ENCODE measurements around the gene DDX28. TPM values are rescaled to one million over a fixed set of nuclear protein-coding genes. Genes with fewer than 3 reads are reported as not detected.

Gene DDX28
- total RNA-seq = 5.2 TPM
- polyA plus RNA-seq (ENCODE audit: insufficient read depth in 1 of 8, insufficient read length in 8 of 8, low replicate concordance in 1 of 8) = 1 to 10 TPM; 5.3 to 7.2 (median 6.3) TPM
- long read RNA-seq, donor 1, partial matches to known transcripts = 0 of 1 reads
- long read RNA-seq, donor 1, other reads (novel, unspliced or antisense) = 0 of 1 reads
- long read RNA-seq, donor 2 = 0 reads
- long read RNA-seq, donor 3, transcript DDX28-201 (1 exons, 2,169 nt) = major isoform, 5 of 42 reads
- long read RNA-seq, donor 3, partial matches to known transcripts = 37 of 42 reads
- long read RNA-seq, donor 3, other reads (novel, unspliced or antisense) = 0 of 42 reads
- long read RNA-seq, donor 4, partial matches to known transcripts = 0 of 2 reads
- long read RNA-seq, donor 4, other reads (novel, unspliced or antisense) = 0 of 2 reads
- long read RNA-seq, donor 5, transcript DDX28-201 (1 exons, 2,169 nt) = major isoform, 12 of 12 reads
- long read RNA-seq, donor 5, partial matches to known transcripts = 0 of 12 reads
- long read RNA-seq, donor 5, other reads (novel, unspliced or antisense) = 0 of 12 reads
- long read RNA-seq, donor 6, transcript DDX28-201 (1 exons, 2,169 nt) = major isoform, 7 of 7 reads
- long read RNA-seq, donor 6, partial matches to known transcripts = 0 of 7 reads
- long read RNA-seq, donor 6, other reads (novel, unspliced or antisense) = 0 of 7 reads
- long read RNA-seq, donor 7, partial matches to known transcripts = 0 of 4 reads
- long read RNA-seq, donor 7, other reads (novel, unspliced or antisense) = 0 of 4 reads
- long read RNA-seq, donor 8, partial matches to known transcripts = 0 of 1 reads
- long read RNA-seq, donor 8, other reads (novel, unspliced or antisense) = 0 of 1 reads
- long read RNA-seq, donor 9, partial matches to known transcripts = 0 of 4 reads
- long read RNA-seq, donor 9, other reads (novel, unspliced or antisense) = 0 of 4 reads
- long read RNA-seq, donor 10, transcript DDX28-201 (1 exons, 2,169 nt) = major isoform, 5 of 5 reads
- long read RNA-seq, donor 10, partial matches to known transcripts = 0 of 5 reads
- long read RNA-seq, donor 10, other reads (novel, unspliced or antisense) = 0 of 5 reads
- long read RNA-seq, donor 11, transcript DDX28-201 (1 exons, 2,169 nt) = major isoform, 5 of 5 reads
- long read RNA-seq, donor 11, partial matches to known transcripts = 0 of 5 reads
- long read RNA-seq, donor 11, other reads (novel, unspliced or antisense) = 0 of 5 reads

DNA sequence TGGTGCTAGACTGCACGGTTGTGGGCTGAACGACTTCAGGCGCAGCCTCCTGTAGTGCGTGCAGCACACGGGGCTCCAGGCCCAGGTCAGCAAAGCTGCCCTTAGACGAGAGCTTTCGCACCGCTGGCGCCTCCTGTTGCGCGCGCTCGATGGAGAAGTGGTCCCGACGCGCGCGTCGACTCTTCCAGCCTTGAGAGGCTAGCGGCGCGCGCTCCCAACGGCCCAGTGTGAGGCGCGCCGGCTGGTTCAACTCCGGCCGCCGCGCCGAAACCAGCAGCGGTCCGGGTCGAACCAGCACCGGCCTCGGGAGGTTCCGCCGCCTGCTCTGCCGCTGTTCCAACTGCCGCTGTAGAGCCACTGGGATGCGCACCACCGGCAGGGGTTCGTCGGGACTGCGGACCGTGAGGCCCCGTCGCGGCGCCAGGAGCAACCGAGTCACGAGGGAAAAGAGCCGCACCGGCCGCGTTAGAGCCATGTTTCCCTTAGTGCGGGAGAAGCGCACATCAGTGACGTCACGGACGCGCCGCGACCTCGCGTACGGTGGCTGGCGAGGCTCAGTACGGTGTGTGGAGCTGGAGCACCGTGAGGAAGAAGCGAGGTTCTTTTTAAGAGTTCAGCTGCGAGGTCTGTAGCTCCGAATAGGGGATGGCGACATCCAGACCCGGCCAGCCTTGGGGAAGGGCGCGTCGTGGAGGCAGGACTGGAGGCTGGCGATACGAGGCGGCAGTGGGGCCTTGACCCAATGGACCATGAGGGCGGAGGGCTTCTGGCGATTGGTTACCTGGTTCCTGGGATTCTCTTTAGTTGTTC lies at the start of gene DDX28, which contains the start of gene DUS2:
Gene DDX28 (minus strand): TSS at position 505 of the 810 bp plus-strand sequence. CDS start 30 bp downstream, at position 475.
Gene DUS2 (plus strand): TSS at position 557 of the 810 bp plus-strand sequence. CDS start 14,740 bp downstream, outside the sequence.
- peak within 1 kb of the TSS; percentile 89 for H3K27ac ChIP-seq (ENCODE audit: low read length)
- no peaks in the 10 kb centered on the region for H3K27me3 ChIP-seq (ENCODE audit: control insufficient read depth, insufficient read depth, low read length)
- H3K9me3 ChIP-seq (replicated peaks; ENCODE audit: control insufficient read depth, low read depth, low read length) = no peaks in the 10 kb centered on the region
- peak; percentile 97 for DNase-seq
- H3K4me3 ChIP-seq (ENCODE audit: low read length) = peak within 1 kb of the TSS; percentile 97
- H3K4me1 ChIP-seq (ENCODE audit: control insufficient read depth, insufficient read depth, low read length) = peaks cover 20% of the 10 kb centered on the region
- WGBS (ENCODE audit: insufficient coverage) = under 1% methylated on average over 84 of the region's 84 CpGs
- H3K36me3 ChIP-seq (ENCODE audit: control insufficient read depth, insufficient read depth, low read length) = peaks cover 27% of the 10 kb centered on the region

DNA sequence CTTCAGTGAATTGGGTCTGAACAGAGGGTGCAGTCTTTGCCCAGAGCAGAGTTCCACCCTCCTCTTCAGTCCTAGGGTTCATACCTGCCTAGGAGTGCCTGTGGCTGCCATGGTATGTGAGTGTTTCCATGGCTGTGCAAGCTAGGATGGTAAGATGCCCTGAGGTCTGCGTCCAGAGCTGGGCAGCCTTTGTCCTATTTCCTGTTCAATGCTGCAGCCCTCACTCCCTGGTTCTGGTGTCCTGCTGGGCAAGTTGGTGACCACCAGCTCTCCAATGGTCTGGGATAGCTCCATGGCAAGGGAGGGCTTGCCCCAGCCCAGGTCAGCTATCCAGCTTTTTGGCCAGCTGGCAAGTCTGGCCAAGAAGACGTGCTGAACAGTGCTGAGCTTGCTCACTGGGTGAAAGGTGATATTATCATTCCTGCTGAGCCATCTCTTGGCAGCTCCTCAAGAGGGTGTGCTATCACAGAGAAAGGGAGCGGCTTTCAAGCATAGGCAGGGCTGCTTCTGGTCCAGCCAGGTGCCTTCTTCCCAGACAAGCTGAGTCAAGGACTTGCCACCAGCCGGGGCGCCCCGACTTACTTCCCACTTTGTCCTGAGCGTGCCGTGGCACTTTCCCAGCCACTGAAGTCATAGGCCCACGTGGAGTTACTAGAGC lies 49.1 kb upstream of the DDX28 start:
- 57% methylated on average over 3 of the region's 9 CpGs for WGBS (ENCODE audit: insufficient coverage)
- Histone ChIP-seq H3K4me1 (ENCODE audit: control insufficient read depth, insufficient read depth, low read length) (peaks cover 75% of the 10 kb centered on the region), H3K27me3 (ENCODE audit: control insufficient read depth, insufficient read depth, low read length) (no peaks in the 10 kb centered on the region), H3K4me3 (ENCODE audit: low read length) (no peak overlapping the region), H3K27ac (ENCODE audit: low read length) (no peak overlapping the region), H3K9me3 (replicated peaks; ENCODE audit: control insufficient read depth, low read depth, low read length) (no peaks in the 10 kb centered on the region), H3K36me3 (ENCODE audit: control insufficient read depth, insufficient read depth, low read length) (peaks cover 59% of the 10 kb centered on the region)
- DNase-seq = peak; percentile 71

- DNase-seq = no peak
- no CpG with 5 or more reads among the region's 1 CpG for WGBS (ENCODE audit: insufficient coverage)
- Histone ChIP-seq H3K4me1 (ENCODE audit: control insufficient read depth, insufficient read depth, low read length) (peaks cover 76% of the 10 kb centered on the region), H3K9me3 (replicated peaks; ENCODE audit: control insufficient read depth, low read depth, low read length) (no peaks in the 10 kb centered on the region), H3K4me3 (ENCODE audit: low read length) (no peak overlapping the region), H3K27me3 (ENCODE audit: control insufficient read depth, insufficient read depth, low read length) (no peaks in the 10 kb centered on the region), H3K27ac (ENCODE audit: low read length) (no peak overlapping the region), H3K36me3 (ENCODE audit: control insufficient read depth, insufficient read depth, low read length) (peaks cover 58% of the 10 kb centered on the region)
Measured at GRCh38 chr16:68071518-68071901, 48.5 kb upstream of the DDX28 start.

DNA sequence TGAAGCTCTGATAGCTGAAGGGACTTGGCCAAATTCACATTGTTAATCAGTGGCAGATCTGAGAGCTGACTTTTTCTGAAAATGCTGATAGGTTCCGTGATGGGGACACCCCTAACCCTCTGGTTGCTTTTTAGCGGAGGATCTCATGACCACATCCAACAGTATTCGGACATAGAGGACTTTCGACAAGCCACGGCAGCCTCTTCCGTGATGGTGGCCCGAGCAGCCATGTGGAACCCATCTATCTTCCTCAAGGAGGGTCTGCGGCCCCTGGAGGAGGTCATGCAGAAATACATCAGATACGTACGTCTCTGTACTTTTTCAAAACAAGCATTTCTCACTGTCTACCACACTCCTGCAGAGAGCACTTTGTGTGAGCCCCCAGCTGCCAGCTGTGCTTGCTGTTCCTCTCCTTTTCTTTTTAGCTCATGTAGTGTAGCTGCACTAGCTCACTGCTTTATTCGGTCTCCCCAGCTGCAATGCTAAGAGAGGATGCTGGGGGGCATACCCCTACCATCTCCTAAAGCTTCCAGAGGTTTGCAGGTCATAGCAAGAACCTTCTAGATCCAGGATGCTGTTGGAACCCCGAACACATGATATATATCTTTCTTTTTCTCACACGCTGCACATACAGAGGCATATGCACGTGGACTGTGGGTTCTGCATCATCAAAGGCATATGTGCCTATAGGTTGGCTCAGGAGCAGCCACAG lies 47.9 kb upstream of the DDX28 start:
- H3K27ac ChIP-seq (ENCODE audit: low read length) = no peak overlapping the region
- peaks cover 57% of the 10 kb centered on the region for H3K36me3 ChIP-seq (ENCODE audit: control insufficient read depth, insufficient read depth, low read length)

DNA sequence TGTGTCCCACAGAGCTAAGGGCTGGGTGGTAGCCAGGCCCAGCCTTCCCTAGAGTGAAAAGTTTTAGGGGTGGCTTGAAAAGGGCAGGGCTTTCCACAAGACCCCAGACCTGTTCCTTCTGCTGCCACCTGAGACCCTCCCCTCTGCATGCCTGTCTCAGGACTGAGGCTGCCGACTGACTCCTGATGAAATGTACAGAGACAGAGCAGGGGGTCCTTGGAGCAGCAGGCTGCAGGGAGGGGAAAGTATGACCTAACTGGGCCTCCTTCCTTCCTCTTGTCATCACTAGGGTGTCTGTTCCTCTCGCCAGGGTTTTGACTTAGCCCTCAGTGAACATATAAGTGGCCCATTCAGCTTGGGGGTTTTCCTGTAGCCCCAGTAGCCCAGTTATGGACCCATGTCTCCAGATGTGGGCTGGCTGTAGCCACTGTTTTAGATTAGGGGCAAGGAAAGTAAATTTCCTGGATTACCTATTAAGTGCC lies 47.3 kb upstream of the DDX28 start:
- Histone ChIP-seq H3K36me3 (ENCODE audit: control insufficient read depth, insufficient read depth, low read length) (peaks cover 52% of the 10 kb centered on the region), H3K9me3 (replicated peaks; ENCODE audit: control insufficient read depth, low read depth, low read length) (no peaks in the 10 kb centered on the region), H3K27ac (ENCODE audit: low read length) (peak overlapping the region; percentile 78), H3K4me1 (ENCODE audit: control insufficient read depth, insufficient read depth, low read length) (peaks cover 76% of the 10 kb centered on the region), H3K27me3 (ENCODE audit: control insufficient read depth, insufficient read depth, low read length) (no peaks in the 10 kb centered on the region), H3K4me3 (ENCODE audit: low read length) (no peak overlapping the region)
- no peak for DNase-seq
- no CpG with 5 or more reads among the region's 2 CpGs for WGBS (ENCODE audit: insufficient coverage)

More for the DNA sequence above, 47.9 kb upstream of the DDX28 start:
- Histone ChIP-seq H3K4me1 (ENCODE audit: control insufficient read depth, insufficient read depth, low read length) (peaks cover 76% of the 10 kb centered on the region), H3K9me3 (replicated peaks; ENCODE audit: control insufficient read depth, low read depth, low read length) (no peaks in the 10 kb centered on the region), H3K4me3 (ENCODE audit: low read length) (no peak overlapping the region), H3K27me3 (ENCODE audit: control insufficient read depth, insufficient read depth, low read length) (no peaks in the 10 kb centered on the region)
- DNase-seq = no peak
- 85% methylated on average over 10 of the region's 14 CpGs for WGBS (ENCODE audit: insufficient coverage)

DNA sequence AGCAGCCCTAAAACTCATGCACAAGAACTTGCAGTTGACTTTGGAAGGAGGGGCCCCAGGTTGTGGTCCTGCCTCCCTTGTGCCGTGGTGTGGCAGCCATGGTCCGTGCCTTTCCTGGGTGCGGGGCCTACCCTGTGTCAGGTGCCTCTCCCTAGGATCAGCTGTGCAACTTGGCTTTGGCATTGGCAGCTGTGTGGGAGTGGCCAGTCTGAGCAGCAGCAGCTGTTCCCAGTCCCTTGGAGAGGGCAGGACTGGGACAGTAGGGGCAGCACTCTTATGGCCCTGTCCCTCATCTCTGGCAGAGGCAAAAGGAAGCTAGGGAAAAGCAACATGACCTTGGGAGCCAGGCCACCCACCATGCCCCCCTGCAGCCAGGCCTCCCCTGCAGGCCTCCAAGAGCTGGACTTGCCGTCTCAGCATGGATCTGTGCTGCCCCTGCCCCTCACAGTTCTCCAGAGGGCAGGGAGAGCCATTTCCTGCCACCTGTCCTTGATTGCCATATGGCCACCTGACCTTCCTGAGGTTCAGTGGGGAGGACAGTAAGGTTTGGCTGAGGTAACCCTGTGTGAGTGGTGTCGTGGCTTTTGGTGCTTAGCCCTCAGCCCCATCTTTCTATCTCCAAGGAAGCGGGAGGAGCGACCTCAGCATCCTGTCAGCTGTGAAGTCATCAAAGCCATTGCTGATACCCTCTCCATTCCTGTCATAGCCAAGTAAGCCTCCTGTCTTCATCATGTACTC lies 46.6 kb upstream of the DDX28 start:
- Histone ChIP-seq H3K4me1 (ENCODE audit: control insufficient read depth, insufficient read depth, low read length) (peaks cover 76% of the 10 kb centered on the region), H3K27me3 (ENCODE audit: control insufficient read depth, insufficient read depth, low read length) (no peaks in the 10 kb centered on the region), H3K27ac (ENCODE audit: low read length) (peak overlapping the region; percentile 78), H3K9me3 (replicated peaks; ENCODE audit: control insufficient read depth, low read depth, low read length) (no peaks in the 10 kb centered on the region), H3K36me3 (ENCODE audit: control insufficient read depth, insufficient read depth, low read length) (peaks cover 47% of the 10 kb centered on the region), H3K4me3 (ENCODE audit: low read length) (no peak overlapping the region)
- DNase-seq = peak; percentile 89
- 64% methylated on average over 4 of the region's 7 CpGs for WGBS (ENCODE audit: insufficient coverage)

DNA sequence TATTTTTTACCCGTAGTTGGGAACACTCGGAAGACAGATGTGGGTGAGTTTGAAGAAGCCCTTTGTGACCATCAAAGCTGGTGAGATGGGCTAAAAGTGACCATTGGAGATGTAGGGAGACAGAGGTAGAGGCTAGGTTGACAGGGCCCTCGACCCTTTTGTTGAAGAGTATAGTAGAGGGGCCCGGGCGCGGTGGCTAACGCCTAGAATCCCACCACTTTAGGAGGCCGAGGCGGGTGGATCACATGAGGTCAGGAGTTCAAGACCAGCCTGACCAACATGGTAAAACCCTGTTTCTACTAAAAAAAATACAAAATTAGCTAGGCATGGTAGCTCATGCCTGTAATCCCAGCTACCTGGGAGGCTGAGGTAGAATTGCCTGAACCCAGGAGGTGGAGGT lies 45.9 kb upstream of the DDX28 start:
- peaks cover 71% of the 10 kb centered on the region for H3K4me1 ChIP-seq (ENCODE audit: control insufficient read depth, insufficient read depth, low read length)
- peaks cover 44% of the 10 kb centered on the region for H3K36me3 ChIP-seq (ENCODE audit: control insufficient read depth, insufficient read depth, low read length)

GRCh38 chr16:68066763-68067162 lies 43.7 kb upstream of the DDX28 start:
- DNase-seq = no peak
- H3K4me1 ChIP-seq (ENCODE audit: control insufficient read depth, insufficient read depth, low read length) = peaks cover 57% of the 10 kb centered on the region
- H3K27ac ChIP-seq (ENCODE audit: low read length) = peak overlapping the region; percentile 7
- no peaks in the 10 kb centered on the region for H3K9me3 ChIP-seq (replicated peaks; ENCODE audit: control insufficient read depth, low read depth, low read length)
- WGBS (ENCODE audit: insufficient coverage) = no CpG with 5 or more reads among the region's 1 CpG
- peaks cover 42% of the 10 kb centered on the region for H3K36me3 ChIP-seq (ENCODE audit: control insufficient read depth, insufficient read depth, low read length)
- no peaks in the 10 kb centered on the region for H3K27me3 ChIP-seq (ENCODE audit: control insufficient read depth, insufficient read depth, low read length)
- no peak overlapping the region for H3K4me3 ChIP-seq (ENCODE audit: low read length)

More for the DNA sequence above, 45.9 kb upstream of the DDX28 start:
- Histone ChIP-seq H3K27ac (ENCODE audit: low read length) (peak overlapping the region; percentile 1), H3K9me3 (replicated peaks; ENCODE audit: control insufficient read depth, low read depth, low read length) (no peaks in the 10 kb centered on the region), H3K27me3 (ENCODE audit: control insufficient read depth, insufficient read depth, low read length) (no peaks in the 10 kb centered on the region), H3K4me3 (ENCODE audit: low read length) (no peak overlapping the region)
- 100% methylated on average over 4 of the region's 9 CpGs for WGBS (ENCODE audit: insufficient coverage)
- DNase-seq = no peak

All from muscle of leg (tissue), 16 donors.